Measurements from ENCODE around the gene MDGA2. TPM values are rescaled to one million over a fixed set of nuclear protein-coding genes. Genes with fewer than 3 reads are reported as not detected.

The MDGA2 gene
- total and polyA plus RNA-seq, 2 of the 8 experiments (the other 6 are each of a cell fraction or from before 2014, with no cell fraction given), result 0.11 to 0.69 TPM

- TF ChIP-seq SRF (IDR thresholded peaks at IDR 0.05; ENCODE audit: low read depth, low read length) (no peak), SP4 (IDR thresholded peaks at IDR 0.05; ENCODE audit: low read length) (no peak), POLR2AphosphoS5 (IDR thresholded peaks at IDR 0.05; ENCODE audit: low read depth, low read length) (no peak)
These were observed 56.0 kb downstream of the MDGA2 start (continued) for GRCh38 chr14:47619392-47619791.

Data from H1 (cell line).